Mesenchymal stem cell (in vitro differentiated cells and primary cell): ENCODE data around the gene USP6NL.

ENCODE experiments used
- DNase-seq: peaks from one replicate; pipeline ENCODE4 v3.0.0-alpha.2; 2013
- H2AFZ ChIP-seq: one replicate; pipeline ENCODE4 v1.6.1; 2013; ENCODE audit warnings: low read depth, mild to moderate bottlenecking, control low read depth, inconsistent platforms, low read length, moderate library complexity
- H2AK5ac ChIP-seq: 2 replicates; pipeline ENCODE4 v1.6.1; 2013; ENCODE audit warnings: low read length, moderate library complexity, mild to moderate bottlenecking, inconsistent platforms; ENCODE audit not compliant: severe bottlenecking
- H2BK120ac ChIP-seq: one replicate; pipeline ENCODE4 v1.6.1; 2013; ENCODE audit warnings: low read depth, mild to moderate bottlenecking, inconsistent platforms, low read length, moderate library complexity
- H2BK12ac ChIP-seq, 2 experiments: one replicate each; pipeline ENCODE4 v1.6.1; 2013; ENCODE audit warnings: inconsistent platforms in 2 of 2, low read length in 2 of 2, mild to moderate bottlenecking in 2 of 2, moderate library complexity in 2 of 2, control low read depth in 1 of 2
- H2BK15ac ChIP-seq: one replicate; pipeline ENCODE4 v1.6.1; 2013; ENCODE audit warnings: mild to moderate bottlenecking, low read depth, inconsistent platforms; ENCODE audit not compliant: poor library complexity, severe bottlenecking
- H2BK5ac ChIP-seq: 2 replicates; pipeline ENCODE4 v1.6.1; 2013; ENCODE audit warnings: low read depth, mild to moderate bottlenecking, low read length, control low read depth, inconsistent platforms; ENCODE audit not compliant: poor library complexity, severe bottlenecking
- H3K14ac ChIP-seq, 2 experiments: one replicate each; pipeline ENCODE4 v1.6.1; 2013; ENCODE audit warnings: inconsistent platforms in 2 of 2, low read length in 2 of 2, control low read depth in 1 of 2, mild to moderate bottlenecking in 1 of 2, moderate library complexity in 1 of 2
- H3K18ac ChIP-seq, 2 experiments: one replicate each; pipeline ENCODE4 v1.6.1; 2013; ENCODE audit warnings: inconsistent platforms in 2 of 2, low read length in 2 of 2, control low read depth in 1 of 2, low read depth in 1 of 2, mild to moderate bottlenecking in 1 of 2
- H3K23ac ChIP-seq, 2 experiments: one replicate each; pipeline ENCODE4 v1.6.1; 2013; ENCODE audit warnings: inconsistent platforms in 2 of 2, low read length in 2 of 2, mild to moderate bottlenecking in 2 of 2, moderate library complexity in 2 of 2, control low read depth in 1 of 2
- H3K27ac ChIP-seq: 2 replicates; pipeline ENCODE4 v1.5.1; 2013; ENCODE audit warnings: mild to moderate bottlenecking, moderate library complexity, low read length, control low read depth, inconsistent platforms; ENCODE audit not compliant: poor library complexity, severe bottlenecking
- H3K27me3 ChIP-seq, 2 experiments: 2 replicates each; pipeline versions ENCODE4 v1.6.1 to v1.7.0; 2013; ENCODE audit warnings: low read length in 2 of 2, mild to moderate bottlenecking in 2 of 2, moderate library complexity in 2 of 2, control low read depth in 1 of 2, inconsistent platforms in 1 of 2; ENCODE audit not compliant: control insufficient read depth in 1 of 2, insufficient read depth in 1 of 2
- H3K36me3 ChIP-seq, 2 experiments: 2 replicates each; pipeline versions ENCODE4 v1.6.1 to v1.7.0; 2013; ENCODE audit warnings: low read length in 2 of 2, control low read depth in 1 of 2, inconsistent platforms in 1 of 2, low read depth in 1 of 2, mild to moderate bottlenecking in 1 of 2; ENCODE audit not compliant: insufficient read depth in 2 of 2, control insufficient read depth in 1 of 2
- H3K4ac ChIP-seq, 2 experiments: one replicate each; pipeline ENCODE4 v1.6.1; 2013; ENCODE audit warnings: inconsistent platforms in 2 of 2, low read length in 2 of 2, mild to moderate bottlenecking in 2 of 2, moderate library complexity in 2 of 2, control low read depth in 1 of 2, low read depth in 1 of 2
- H3K4me1 ChIP-seq: 2 replicates; pipeline ENCODE4 v1.6.1; 2013; ENCODE audit warnings: low read depth, low read length, control low read depth; ENCODE audit not compliant: control insufficient read depth, insufficient read depth
- H3K4me2 ChIP-seq: 2 replicates; pipeline ENCODE4 v1.6.1; 2013; ENCODE audit warnings: low read length, mild to moderate bottlenecking, inconsistent platforms; ENCODE audit not compliant: poor library complexity, severe bottlenecking
- H3K4me3 ChIP-seq, 2 experiments: 2 replicates each; pipeline versions ENCODE4 v1.5.1 to v1.7.0; 2013; ENCODE audit warnings: low read length in 2 of 2, mild to moderate bottlenecking in 2 of 2, control low read depth in 1 of 2, low read depth in 1 of 2; ENCODE audit not compliant: insufficient read depth in 1 of 2
- H3K79me1 ChIP-seq: replicated peaks from 2 replicates; pipeline ENCODE4 v1.6.1; 2013; ENCODE audit warnings: mild to moderate bottlenecking, control low read depth, low read length, inconsistent platforms; ENCODE audit not compliant: poor library complexity, severe bottlenecking
- H3K9ac ChIP-seq: 2 replicates; pipeline ENCODE4 v1.7.0; 2013; ENCODE audit warnings: mild to moderate bottlenecking, low read length, moderate library complexity
- H3K9me3 ChIP-seq: 2 replicates; pipeline ENCODE4 v1.7.0; 2013; ENCODE audit warnings: mild to moderate bottlenecking, low read length; ENCODE audit not compliant: control insufficient read depth
- H4K8ac ChIP-seq: one replicate; pipeline ENCODE4 v1.6.1; 2013; ENCODE audit warnings: inconsistent platforms, mild to moderate bottlenecking, low read length, moderate library complexity
- H4K91ac ChIP-seq: one replicate; pipeline ENCODE4 v1.6.1; 2013; ENCODE audit warnings: mild to moderate bottlenecking, low read length, inconsistent platforms
- WGBS: methylation state at CpG from one replicate; pipeline ENCODE4 v1.1.7; 2013; ENCODE audit warnings: mixed read lengths; 5-methylcytosine and 5-hydroxymethylcytosine counted together

Gene USP6NL

GRCh38 chr10:11488126-11488525 lies 123.3 kb downstream of the USP6NL start:
- Histone ChIP-seq H2BK12ac (no peak overlapping the region), H3K4ac (no peak overlapping the region), H2AFZ (no peak overlapping the region), H3K9ac (no peak overlapping the region), H3K4me1 (peaks cover 9% of the 10 kb centered on the region), H3K27me3 (no peaks in the 10 kb centered on the region), H3K4me2 (no peak overlapping the region), H3K79me1 (peaks cover 3% of the 10 kb centered on the region), H2AK5ac (no peak overlapping the region), H3K14ac (no peak overlapping the region), H3K4me3 (no peak overlapping the region), H3K18ac (no peak overlapping the region), H3K23ac (no peak overlapping the region), H2BK5ac (no peak overlapping the region), H4K8ac (no peak overlapping the region), H3K9me3 (no peaks in the 10 kb centered on the region), H2BK120ac (no peak overlapping the region), H2BK15ac (no peak overlapping the region), H3K27ac (no peak overlapping the region), H3K36me3 (peaks cover 5 to 68% of the 10 kb centered on the region in 2 experiments), H4K91ac (no peak overlapping the region)
- DNase-seq = peak; percentile 27
- 74% methylated on average over 4 of the region's 4 CpGs for WGBS

- Histone ChIP-seq H3K4me3 (no peak overlapping the region), H3K18ac (no peak overlapping the region), H3K79me1 (no peaks in the 10 kb centered on the region), H3K27ac (no peak overlapping the region), H2AK5ac (no peak overlapping the region), H3K9me3 (no peaks in the 10 kb centered on the region), H2BK15ac (no peak overlapping the region), H3K27me3 (no peaks in the 10 kb centered on the region), H4K8ac (no peak overlapping the region), H2BK120ac (no peak overlapping the region), H3K14ac (no peak overlapping the region), H3K36me3 (peaks cover 0 to 46% of the 10 kb centered on the region in 2 experiments), H3K23ac (no peak overlapping the region), H3K4me1 (peaks cover 3% of the 10 kb centered on the region), H2AFZ (no peak overlapping the region), H3K9ac (no peak overlapping the region), H2BK5ac (no peak overlapping the region), H3K4me2 (no peak overlapping the region), H2BK12ac (no peak overlapping the region), H4K91ac (no peak overlapping the region), H3K4ac (no peak overlapping the region)
- 100% methylated on average over 2 of the region's 6 CpGs for WGBS
- DNase-seq = no peak
Observed at GRCh38 chr10:11483201-11484148, 128.0 kb downstream of the USP6NL start.

- Histone ChIP-seq H2BK15ac (no peak overlapping the region), H3K18ac (no peak overlapping the region), H2BK5ac (no peak overlapping the region), H4K91ac (no peak overlapping the region), H2BK120ac (no peak overlapping the region), H3K9ac (no peak overlapping the region), H3K23ac (no peak overlapping the region), H3K14ac (no peak overlapping the region), H3K79me1 (peaks cover 2% of the 10 kb centered on the region), H3K36me3 (peaks cover 3 to 39% of the 10 kb centered on the region in 2 experiments), H3K27me3 (no peaks in the 10 kb centered on the region), H3K9me3 (no peaks in the 10 kb centered on the region), H2BK12ac (no peak overlapping the region), H2AFZ (no peak overlapping the region), H2AK5ac (no peak overlapping the region), H3K4me1 (no peaks in the 10 kb centered on the region), H4K8ac (no peak overlapping the region), H3K4me3 (no peak overlapping the region), H3K4ac (no peak overlapping the region), H3K27ac (no peak overlapping the region), H3K4me2 (no peak overlapping the region)
- no peak for DNase-seq
Observed at GRCh38 chr10:11482306-11482705, 129.1 kb downstream of the USP6NL start.

- H2BK120ac ChIP-seq = no peak overlapping the region
- H3K18ac ChIP-seq = no peak overlapping the region
- H3K4me3 ChIP-seq = no peak overlapping the region
- H2AFZ ChIP-seq = peak overlapping the region; percentile 4
- H3K23ac ChIP-seq = no peak overlapping the region
- H4K91ac ChIP-seq = no peak overlapping the region
- H3K9me3 ChIP-seq = no peaks in the 10 kb centered on the region
- no peak overlapping the region for H2BK12ac ChIP-seq
- no peak overlapping the region for H2BK15ac ChIP-seq
- H3K36me3 ChIP-seq = peaks cover 3 to 39% of the 10 kb centered on the region in 2 experiments
- H3K4me2 ChIP-seq = no peak overlapping the region
- no peak overlapping the region for H2AK5ac ChIP-seq
- no peak overlapping the region for H4K8ac ChIP-seq
- no peak overlapping the region for H2BK5ac ChIP-seq
- no peak overlapping the region for H3K27ac ChIP-seq
- no peak for DNase-seq
- H3K9ac ChIP-seq = no peak overlapping the region
- H3K4ac ChIP-seq = no peak overlapping the region
- H3K27me3 ChIP-seq = no peaks in the 10 kb centered on the region
- H3K79me1 ChIP-seq = peaks cover 2% of the 10 kb centered on the region
- 95% methylated on average over 4 of the region's 4 CpGs for WGBS
- H3K14ac ChIP-seq = no peak overlapping the region
- H3K4me1 ChIP-seq = no peaks in the 10 kb centered on the region
Observed at GRCh38 chr10:11480687-11481086, 130.8 kb downstream of the USP6NL start.
